GM12891 (cell line): ENCODE measurements around the gene FRRS1.

Experiments
- PAX5 ChIP-seq: IDR thresholded peaks from 2 replicates; pipeline ENCODE4 v1.6.1; 2011; ENCODE audit warnings: low read length, moderate library complexity, mild to moderate bottlenecking; ENCODE audit not compliant: insufficient read depth, severe bottlenecking
- POLR2A ChIP-seq: IDR thresholded peaks from 2 replicates; pipeline ENCODE4 v1.6.1; 2011; ENCODE audit warnings: low read depth, low read length, control low read depth
- POLR2AphosphoS5 ChIP-seq: IDR thresholded peaks from 2 replicates; pipeline ENCODE4 v1.6.1; 2011; ENCODE audit warnings: low read depth, low read length, control low read depth
- TAF1 ChIP-seq: IDR thresholded peaks from 2 replicates; pipeline ENCODE4 v1.6.1; 2011; ENCODE audit warnings: low read depth, low read length, control low read depth

- no peak for TF ChIP-seq POLR2A
- no peak for TF ChIP-seq POLR2AphosphoS5
- TF ChIP-seq PAX5, result no peak
- TF ChIP-seq TAF1, result no peak
Measured at GRCh38 chr1:99675292-99675691, 91.1 kb downstream of the FRRS1 start.
